Limb (tissue), 2 donors: ENCODE measurements around the gene EML1.

ENCODE experiments used
- DNase-seq, 2 donors: peaks; one replicate each; pipeline ENCODE4 v3.0.0-alpha.2; 2016; ENCODE audit errors: extremely low spot score in 2 of 2

EML1 gene

DNA sequence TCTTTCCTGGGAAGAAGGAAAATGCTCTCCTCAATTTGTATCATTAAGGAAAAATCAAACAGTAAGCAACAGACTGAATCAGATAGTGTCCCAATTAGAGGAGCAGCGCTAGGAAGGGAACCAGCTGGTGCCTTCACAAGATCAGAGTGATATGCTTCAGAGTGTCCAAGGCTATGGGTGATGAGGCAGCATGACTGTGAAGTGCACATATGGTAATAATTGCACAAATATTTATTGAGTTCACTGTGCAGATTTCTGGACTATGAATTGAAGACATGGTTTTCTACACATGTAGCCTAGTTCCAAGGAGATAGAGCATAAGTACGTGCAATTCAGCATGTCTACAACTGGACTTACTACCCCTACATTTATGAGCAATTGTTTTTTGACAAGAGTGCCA lies 193.2 kb downstream of the EML1 start:
- no peak for DNase-seq

DNA sequence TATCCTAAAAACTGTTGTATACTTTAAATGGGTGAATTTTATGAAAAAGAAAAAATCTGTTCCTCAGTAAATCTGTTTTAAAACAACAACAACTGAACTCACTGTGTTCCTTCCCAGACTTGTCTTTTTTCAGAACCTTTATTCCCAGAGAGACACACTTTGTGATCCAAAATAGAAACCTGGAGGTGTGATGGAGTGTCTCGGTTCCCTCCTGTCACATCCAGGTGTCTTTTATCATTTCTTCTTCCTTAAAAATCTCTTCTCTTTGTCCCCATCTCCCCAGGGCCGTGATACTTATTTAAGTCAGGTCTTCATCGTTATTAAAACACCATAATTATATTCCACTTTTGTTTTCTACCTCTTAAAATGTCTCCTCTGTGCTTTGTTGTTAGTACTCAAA lies 195.8 kb downstream of the EML1 start:
- no peak for DNase-seq

DNA sequence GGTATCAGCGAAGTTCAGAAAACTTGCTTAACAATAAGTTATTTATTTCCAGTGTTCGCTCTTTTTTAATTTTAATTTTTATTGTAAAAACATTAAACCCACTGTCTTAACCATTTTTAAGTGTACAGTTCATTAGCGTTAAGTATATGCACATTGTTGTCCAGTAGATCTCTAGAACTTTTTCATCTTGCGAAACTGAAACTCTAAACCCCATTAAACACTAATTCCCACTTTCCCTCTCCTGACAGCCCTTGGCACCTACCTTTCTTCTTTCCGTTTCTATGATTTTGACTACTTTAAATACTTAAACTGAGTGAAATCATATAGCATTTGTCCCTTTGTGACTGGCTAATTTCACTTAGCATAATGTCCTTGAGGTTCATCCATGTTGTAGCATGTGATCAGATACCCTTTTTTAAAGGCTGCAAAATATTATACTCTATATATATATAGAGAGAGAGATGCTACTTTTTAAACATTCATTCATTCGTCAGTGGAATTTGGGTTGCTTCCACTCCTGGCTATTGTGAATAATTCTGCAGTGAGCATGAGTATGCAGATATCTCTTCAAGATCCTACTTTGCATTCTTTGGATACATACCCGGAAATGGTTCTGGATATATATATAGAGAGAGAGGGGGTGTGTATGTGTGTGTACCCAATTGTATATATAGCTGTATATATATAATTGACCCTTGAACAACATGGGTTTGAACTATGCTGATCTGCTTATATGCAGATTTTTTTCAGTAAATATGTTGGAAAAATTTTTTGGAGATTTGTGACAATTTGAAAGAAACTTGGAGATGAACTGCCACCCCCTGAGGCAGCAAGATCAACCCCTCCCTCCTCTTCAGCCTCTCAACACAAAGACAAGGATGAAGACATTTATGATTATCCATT lies 197.3 kb downstream of the EML1 start:
- DNase-seq, result no peak

DNA sequence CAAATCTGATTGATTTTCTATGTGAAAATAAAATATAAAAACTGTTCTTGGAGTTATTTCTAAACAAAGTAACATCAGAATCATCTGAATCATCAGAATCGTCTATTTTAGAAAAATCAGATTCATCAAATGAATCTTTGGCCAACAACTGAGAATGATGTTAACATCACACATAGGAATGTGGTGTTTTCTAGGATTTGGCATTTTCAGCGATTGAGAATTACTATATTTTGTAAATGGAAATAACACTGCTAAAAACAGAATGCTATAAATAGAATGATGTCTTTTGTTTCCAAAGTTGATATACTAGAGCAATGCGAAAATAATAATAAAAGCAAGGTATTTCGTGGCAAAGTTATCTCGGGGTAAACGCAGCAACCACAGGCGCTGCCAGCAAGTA lies 198.1 kb downstream of the EML1 start:
- no peak for DNase-seq
